DOHH2 (cell line): ENCODE data around the gene SELENOK.

Experiments
- H3F3A ChIP-seq: fragments of 200-600 bp; sonication (generic), shearing (Covaris generic); 2 replicates; pipeline ENCODE4 v1.6.0; 2016; ENCODE audit warnings: antibody characterized with exemption, mild to moderate bottlenecking; ENCODE audit not compliant: control insufficient read depth, insufficient read depth
- H3K27ac ChIP-seq: fragments of 200-600 bp; sonication (generic); 2 replicates; pipeline ENCODE4 v1.5.1; 2014; ENCODE audit warnings: low read depth, mild to moderate bottlenecking, low read length, moderate library complexity
- H3K27me3 ChIP-seq: fragments of 200-600 bp; sonication (generic); 2 replicates; pipeline ENCODE4 v1.6.1; 2014; ENCODE audit warnings: mild to moderate bottlenecking, low read length, mixed read lengths; ENCODE audit not compliant: control insufficient read depth
- H3K36me3 ChIP-seq: fragments of 200-600 bp; sonication (generic); 2 replicates; pipeline ENCODE4 v1.6.1; 2014; ENCODE audit warnings: mild to moderate bottlenecking, low read length, moderate library complexity, mixed read lengths; ENCODE audit not compliant: control insufficient read depth
- H3K4me1 ChIP-seq: fragments of 200-600 bp; sonication (generic); 2 replicates; pipeline ENCODE4 v1.6.1; 2014; ENCODE audit warnings: mild to moderate bottlenecking, low read length, mixed read lengths; ENCODE audit not compliant: control insufficient read depth
- H3K4me2 ChIP-seq: fragments of 200-600 bp; sonication (generic); 2 replicates; pipeline ENCODE4 v1.6.0; 2014; ENCODE audit warnings: mild to moderate bottlenecking, low read length, moderate library complexity
- H3K4me3 ChIP-seq: fragments of 200-600 bp; sonication (generic); 2 replicates; pipeline ENCODE4 v1.5.1; 2014; ENCODE audit warnings: mild to moderate bottlenecking, low read length, mixed read lengths
- H3K79me2 ChIP-seq: fragments of 200-600 bp; sonication (generic); 2 replicates; pipeline ENCODE4 v1.6.1; 2014; ENCODE audit warnings: mild to moderate bottlenecking, low read length, mixed read lengths; ENCODE audit not compliant: control insufficient read depth
- H3K9me2 ChIP-seq: fragments of 200-600 bp; sonication (generic); replicated peaks from 2 replicates; pipeline ENCODE4 v1.6.1; 2014; ENCODE audit warnings: mild to moderate bottlenecking, low read length, mixed read lengths; ENCODE audit not compliant: control insufficient read depth
- H3K9me3 ChIP-seq: fragments of 200-600 bp; sonication (generic); 2 replicates; pipeline ENCODE4 v1.6.1; 2014; ENCODE audit warnings: antibody characterized with exemption, low read length, mixed read lengths; ENCODE audit not compliant: control insufficient read depth, insufficient read depth
- H4K20me1 ChIP-seq: fragments of 200-600 bp; sonication (generic); 2 replicates; pipeline ENCODE4 v1.6.0; 2014; ENCODE audit warnings: low read depth, mild to moderate bottlenecking, antibody characterized with exemption, low read length, moderate library complexity; ENCODE audit not compliant: control insufficient read depth, insufficient read depth
- CTCF ChIP-seq: fragments of 200-600 bp; sonication (generic); IDR thresholded peaks from one replicate; pipeline ENCODE4 v1.5.1; 2014; ENCODE audit warnings: antibody characterized with exemption, mild to moderate bottlenecking, low read depth, low read length; ENCODE audit not compliant: poor library complexity, severe bottlenecking
- EZH2phosphoT487 ChIP-seq: fragments of 200-600 bp; sonication (generic); IDR thresholded peaks from 2 replicates; pipeline ENCODE4 v1.6.1; 2017; ENCODE audit warnings: borderline replicate concordance, mild to moderate bottlenecking, antibody characterized with exemption, low read length, moderate library complexity, mixed read lengths

SELENOK gene

GRCh38 chr3:53891497-53892285, at the start of gene SELENOK:
Gene SELENOK, minus strand, starts transcription at chr3:53891859.
- peaks cover 5% of the 10 kb centered on the region; the same call in 1 of the 2 replicates for H3K9me3 ChIP-seq
- H3K4me1 ChIP-seq: peaks cover 26% of the 10 kb centered on the region
- TF ChIP-seq EZH2phosphoT487 (no peak), CTCF (no peak)
- H3F3A ChIP-seq: no peaks in the 10 kb centered on the region
- H3K4me3 ChIP-seq: peak within 1 kb of the TSS; percentile 91
- peaks cover 32% of the 10 kb centered on the region for H3K36me3 ChIP-seq
- H3K27me3 ChIP-seq: peaks cover 15% of the 10 kb centered on the region
- H4K20me1 ChIP-seq: no peaks in the 10 kb centered on the region; the same call in 1 of the 2 replicates
- peak within 1 kb of the TSS; percentile 49 for H3K27ac ChIP-seq
- H3K4me2 ChIP-seq: peak within 1 kb of the TSS; percentile 91
- peaks cover 42% of the 10 kb centered on the region for H3K79me2 ChIP-seq
- no peaks in the 10 kb centered on the region for H3K9me2 ChIP-seq

- H3K4me3 ChIP-seq: no peak overlapping the region
- no peaks in the 10 kb centered on the region for H4K20me1 ChIP-seq
- TF ChIP-seq EZH2phosphoT487 (no peak), CTCF (no peak)
- no peak overlapping the region for H3K4me2 ChIP-seq
- H3K9me2 ChIP-seq: no peaks in the 10 kb centered on the region
- no peak overlapping the region for H3K27ac ChIP-seq
- H3K4me1 ChIP-seq: no peaks in the 10 kb centered on the region
- peaks cover 5% of the 10 kb centered on the region; the same call in 1 of the 2 replicates for H3K9me3 ChIP-seq
- H3F3A ChIP-seq: no peaks in the 10 kb centered on the region
- H3K36me3 ChIP-seq: no peaks in the 10 kb centered on the region
- H3K79me2 ChIP-seq: no peaks in the 10 kb centered on the region
- no peaks in the 10 kb centered on the region for H3K27me3 ChIP-seq
Measured at GRCh38 chr3:53941184-53941583, 49.5 kb upstream of the SELENOK start.

GRCh38 chr3:53940623-53941022, 49.0 kb upstream of the SELENOK start:
- no peak overlapping the region for H3K27ac ChIP-seq
- TF ChIP-seq EZH2phosphoT487: no peak
- TF ChIP-seq CTCF: no peak
- H4K20me1 ChIP-seq: no peaks in the 10 kb centered on the region
- H3K4me1 ChIP-seq: no peaks in the 10 kb centered on the region
- no peaks in the 10 kb centered on the region for H3F3A ChIP-seq
- H3K4me3 ChIP-seq: no peak overlapping the region
- H3K27me3 ChIP-seq: no peaks in the 10 kb centered on the region
- H3K9me3 ChIP-seq: no peaks in the 10 kb centered on the region; the same call in 1 of the 2 replicates
- H3K79me2 ChIP-seq: no peaks in the 10 kb centered on the region
- no peaks in the 10 kb centered on the region for H3K9me2 ChIP-seq
- no peaks in the 10 kb centered on the region for H3K36me3 ChIP-seq
- no peak overlapping the region for H3K4me2 ChIP-seq
